K562 (cell line): ENCODE results near the gene C5orf22. TPM values are rescaled to one million over a fixed set of nuclear protein-coding genes. Genes with fewer than 3 reads are reported as not detected.

ENCODE experiments used
- C11orf30 ChIP-seq: fragments of 450-650 bp; IDR thresholded peaks from 2 replicates; pipeline ENCODE4 v1.6.1; 2016; ENCODE audit warnings: low read depth, mild to moderate bottlenecking
- CBFA2T3 ChIP-seq: fragments of 450-650 bp; IDR thresholded peaks from 2 replicates; pipeline ENCODE4 v1.6.1; 2017
- ETV5 ChIP-seq: sonication (generic); formaldehyde crosslinking; IDR thresholded peaks from 2 replicates; pipeline ENCODE4 v1.4.0; 2020; ENCODE audit warnings: low read depth, mild to moderate bottlenecking, missing genetic modification reagents
- KHSRP ChIP-seq: fragments of 450-650 bp; IDR thresholded peaks from 2 replicates; pipeline ENCODE4 v1.6.1; 2017
- LARP7 ChIP-seq: fragments of 450-650 bp; IDR thresholded peaks from 2 replicates; pipeline ENCODE4 v1.6.1; 2016
- MAFK ChIP-seq: IDR thresholded peaks from 2 replicates; pipeline ENCODE4 v1.6.1; 2011; ENCODE audit warnings: low read length, improper control_type of control experiment
- MCM5 ChIP-seq: fragments of 450-650 bp; IDR thresholded peaks from 2 replicates; pipeline ENCODE4 v1.6.1; 2016; ENCODE audit warnings: low read depth
- SMAD2 ChIP-seq: fragments of 150-350 bp; IDR thresholded peaks from 2 replicates; pipeline ENCODE4 v1.6.1; 2014; ENCODE audit warnings: low read depth, mild to moderate bottlenecking, low read length
- SMARCC2 ChIP-seq: fragments of 450-650 bp; IDR thresholded peaks from 2 replicates; pipeline ENCODE4 v1.6.1; 2017; ENCODE audit warnings: antibody characterized with exemption, moderate library complexity, mild to moderate bottlenecking, low read depth
- TCF7 ChIP-seq: sonication (generic); IDR thresholded peaks from 2 replicates; pipeline ENCODE4 v1.6.1; 2016; ENCODE audit warnings: antibody characterized with exemption, borderline replicate concordance
- ZNF408 ChIP-seq: fragments of 250-450 bp; sonication (Bioruptor Pico); IDR thresholded peaks from 2 replicates; pipeline ENCODE4 v1.4.0; 2020; ENCODE audit warnings: low read depth, mild to moderate bottlenecking, moderate library complexity
- polyA plus RNA-seq, 8 experiments: library from polyadenylated mRNA; depleted of rRNA in 4 of 8; stranded (reverse) in 5 of 8; unstranded in 3 of 8; fragments of >200 nt; fragmentation: Nextera tagmentation in 2 of 8; fragmentation: Illumina TruSeq in 1 of 8; extraction: Ambion mirVana in 2 of 8; extraction: Trizol in 1 of 8; gene quantifications; 2 replicates each; pipeline versions ENCODE4 v1.2.1 to v1.2.3, GENCODE V29; 2011 to 2014; ENCODE audit warnings: inconsistent platforms in 1 of 8, missing spikeins in 1 of 8
- total RNA-seq, 7 experiments: library from RNA; depleted of rRNA in 6 of 7; stranded (reverse); fragments of >200 nt in 6 of 7; fragmentation: Illumina TruSeq in 2 of 7; extraction: Trizol in 2 of 7; gene quantifications; 2 replicates each; pipeline versions ENCODE4 v1.2.1 to v1.2.3, GENCODE V29; 2011 to 2021; ENCODE audit warnings: low replicate concordance in 1 of 7
- TF ChIP-seq, protein P1 (sequence below): fragments of 250-450 bp; sonication (Bioruptor Pico); IDR thresholded peaks from 2 replicates; pipeline ENCODE4 v1.4.0; 2020; ENCODE audit warnings: mild to moderate bottlenecking, moderate library complexity, borderline replicate concordance
- TF ChIP-seq, protein P2 (sequence below): sonication (generic); formaldehyde crosslinking; IDR thresholded peaks from 2 replicates; pipeline ENCODE4 v1.8.0; 2022; ENCODE audit warnings: missing genetic modification reagents, mild to moderate bottlenecking, borderline replicate concordance
- TF ChIP-seq, protein P3 (sequence below): IDR thresholded peaks from 3 replicates; pipeline ENCODE4 v1.6.1; 2011; ENCODE audit warnings: borderline replicate concordance, mild to moderate bottlenecking; ENCODE audit not compliant: insufficient read length, insufficient read depth
- TF ChIP-seq, protein P4 (sequence below): fragments of 250-450 bp; sonication (Bioruptor Pico); IDR thresholded peaks from 2 replicates; pipeline ENCODE4 v1.4.0; 2020

C5orf22 gene
- total and polyA plus RNA-seq, 9 of the 15 experiments (the other 6 are each of a cell fraction or from before 2014, with no cell fraction given): 22.7 to 56.7 (median 39.3) TPM

DNA sequence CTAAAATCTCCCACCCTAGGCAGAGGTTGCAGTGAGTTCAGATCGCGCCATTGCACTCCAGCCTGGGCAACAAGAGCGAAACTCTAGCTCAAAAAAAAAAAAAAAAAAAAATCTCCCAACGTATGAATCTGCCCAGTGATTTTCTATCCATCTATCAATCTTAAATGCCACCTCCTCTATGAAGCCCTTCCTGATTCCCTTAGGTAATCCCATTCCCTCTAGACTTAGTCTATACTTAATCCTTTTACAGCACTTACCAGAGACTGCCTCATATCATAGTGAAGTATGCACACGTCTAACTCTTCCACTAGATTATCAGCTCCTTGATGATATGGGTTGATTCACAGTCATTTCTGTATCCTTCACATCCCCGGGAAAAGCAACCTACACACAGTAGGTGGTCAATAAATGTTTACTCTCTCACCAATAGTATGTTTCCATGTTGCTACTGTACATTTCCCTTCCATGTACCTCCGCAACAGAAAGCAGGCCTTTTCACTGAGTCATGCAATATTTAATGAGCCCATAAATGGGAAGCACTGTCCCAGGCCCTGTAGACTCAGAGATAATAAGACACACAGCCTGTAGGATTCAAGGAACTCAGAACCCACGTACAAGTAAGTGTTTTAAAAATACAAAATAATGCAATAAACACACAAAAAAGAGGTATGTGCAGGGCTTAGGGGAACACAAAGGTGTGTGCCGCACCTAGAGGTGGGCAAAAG, 1.4 kb upstream of the C5orf22 start (continued):
- TF ChIP-seq, protein P1, sequence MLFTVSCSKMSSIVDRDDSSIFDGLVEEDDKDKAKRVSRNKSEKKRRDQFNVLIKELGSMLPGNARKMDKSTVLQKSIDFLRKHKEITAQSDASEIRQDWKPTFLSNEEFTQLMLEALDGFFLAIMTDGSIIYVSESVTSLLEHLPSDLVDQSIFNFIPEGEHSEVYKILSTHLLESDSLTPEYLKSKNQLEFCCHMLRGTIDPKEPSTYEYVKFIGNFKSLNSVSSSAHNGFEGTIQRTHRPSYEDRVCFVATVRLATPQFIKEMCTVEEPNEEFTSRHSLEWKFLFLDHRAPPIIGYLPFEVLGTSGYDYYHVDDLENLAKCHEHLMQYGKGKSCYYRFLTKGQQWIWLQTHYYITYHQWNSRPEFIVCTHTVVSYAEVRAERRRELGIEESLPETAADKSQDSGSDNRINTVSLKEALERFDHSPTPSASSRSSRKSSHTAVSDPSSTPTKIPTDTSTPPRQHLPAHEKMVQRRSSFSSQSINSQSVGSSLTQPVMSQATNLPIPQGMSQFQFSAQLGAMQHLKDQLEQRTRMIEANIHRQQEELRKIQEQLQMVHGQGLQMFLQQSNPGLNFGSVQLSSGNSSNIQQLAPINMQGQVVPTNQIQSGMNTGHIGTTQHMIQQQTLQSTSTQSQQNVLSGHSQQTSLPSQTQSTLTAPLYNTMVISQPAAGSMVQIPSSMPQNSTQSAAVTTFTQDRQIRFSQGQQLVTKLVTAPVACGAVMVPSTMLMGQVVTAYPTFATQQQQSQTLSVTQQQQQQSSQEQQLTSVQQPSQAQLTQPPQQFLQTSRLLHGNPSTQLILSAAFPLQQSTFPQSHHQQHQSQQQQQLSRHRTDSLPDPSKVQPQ (CRISPR knock-in tag): no peak
- TF ChIP-seq ETV5 (CRISPR knock-in tag) (no peak), CBFA2T3 (0 out of 2 replicates have a peak, but pooled peaks have one; percentile 13), C11orf30 (peak; percentile 74), SMARCC2 (0 out of 2 replicates have a peak, but pooled peaks have one; percentile 30), SMAD2 (no peak), TCF7 (no peak), LARP7 (no peak), ZNF408 (CRISPR knock-in tag) (no peak), KHSRP (no peak), MCM5 (no peak), MAFK (peak; percentile 71)
- TF ChIP-seq, protein P2, sequence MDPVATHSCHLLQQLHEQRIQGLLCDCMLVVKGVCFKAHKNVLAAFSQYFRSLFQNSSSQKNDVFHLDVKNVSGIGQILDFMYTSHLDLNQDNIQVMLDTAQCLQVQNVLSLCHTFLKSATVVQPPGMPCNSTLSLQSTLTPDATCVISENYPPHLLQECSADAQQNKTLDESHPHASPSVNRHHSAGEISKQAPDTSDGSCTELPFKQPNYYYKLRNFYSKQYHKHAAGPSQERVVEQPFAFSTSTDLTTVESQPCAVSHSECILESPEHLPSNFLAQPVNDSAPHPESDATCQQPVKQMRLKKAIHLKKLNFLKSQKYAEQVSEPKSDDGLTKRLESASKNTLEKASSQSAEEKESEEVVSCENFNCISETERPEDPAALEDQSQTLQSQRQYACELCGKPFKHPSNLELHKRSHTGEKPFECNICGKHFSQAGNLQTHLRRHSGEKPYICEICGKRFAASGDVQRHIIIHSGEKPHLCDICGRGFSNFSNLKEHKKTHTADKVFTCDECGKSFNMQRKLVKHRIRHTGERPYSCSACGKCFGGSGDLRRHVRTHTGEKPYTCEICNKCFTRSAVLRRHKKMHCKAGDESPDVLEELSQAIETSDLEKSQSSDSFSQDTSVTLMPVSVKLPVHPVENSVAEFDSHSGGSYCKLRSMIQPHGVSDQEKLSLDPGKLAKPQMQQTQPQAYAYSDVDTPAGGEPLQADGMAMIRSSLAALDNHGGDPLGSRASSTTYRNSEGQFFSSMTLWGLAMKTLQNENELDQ (CRISPR knock-in tag): no peak
- TF ChIP-seq, protein P3, sequence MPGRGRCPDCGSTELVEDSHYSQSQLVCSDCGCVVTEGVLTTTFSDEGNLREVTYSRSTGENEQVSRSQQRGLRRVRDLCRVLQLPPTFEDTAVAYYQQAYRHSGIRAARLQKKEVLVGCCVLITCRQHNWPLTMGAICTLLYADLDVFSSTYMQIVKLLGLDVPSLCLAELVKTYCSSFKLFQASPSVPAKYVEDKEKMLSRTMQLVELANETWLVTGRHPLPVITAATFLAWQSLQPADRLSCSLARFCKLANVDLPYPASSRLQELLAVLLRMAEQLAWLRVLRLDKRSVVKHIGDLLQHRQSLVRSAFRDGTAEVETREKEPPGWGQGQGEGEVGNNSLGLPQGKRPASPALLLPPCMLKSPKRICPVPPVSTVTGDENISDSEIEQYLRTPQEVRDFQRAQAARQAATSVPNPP: no peak
- TF ChIP-seq, protein P4, sequence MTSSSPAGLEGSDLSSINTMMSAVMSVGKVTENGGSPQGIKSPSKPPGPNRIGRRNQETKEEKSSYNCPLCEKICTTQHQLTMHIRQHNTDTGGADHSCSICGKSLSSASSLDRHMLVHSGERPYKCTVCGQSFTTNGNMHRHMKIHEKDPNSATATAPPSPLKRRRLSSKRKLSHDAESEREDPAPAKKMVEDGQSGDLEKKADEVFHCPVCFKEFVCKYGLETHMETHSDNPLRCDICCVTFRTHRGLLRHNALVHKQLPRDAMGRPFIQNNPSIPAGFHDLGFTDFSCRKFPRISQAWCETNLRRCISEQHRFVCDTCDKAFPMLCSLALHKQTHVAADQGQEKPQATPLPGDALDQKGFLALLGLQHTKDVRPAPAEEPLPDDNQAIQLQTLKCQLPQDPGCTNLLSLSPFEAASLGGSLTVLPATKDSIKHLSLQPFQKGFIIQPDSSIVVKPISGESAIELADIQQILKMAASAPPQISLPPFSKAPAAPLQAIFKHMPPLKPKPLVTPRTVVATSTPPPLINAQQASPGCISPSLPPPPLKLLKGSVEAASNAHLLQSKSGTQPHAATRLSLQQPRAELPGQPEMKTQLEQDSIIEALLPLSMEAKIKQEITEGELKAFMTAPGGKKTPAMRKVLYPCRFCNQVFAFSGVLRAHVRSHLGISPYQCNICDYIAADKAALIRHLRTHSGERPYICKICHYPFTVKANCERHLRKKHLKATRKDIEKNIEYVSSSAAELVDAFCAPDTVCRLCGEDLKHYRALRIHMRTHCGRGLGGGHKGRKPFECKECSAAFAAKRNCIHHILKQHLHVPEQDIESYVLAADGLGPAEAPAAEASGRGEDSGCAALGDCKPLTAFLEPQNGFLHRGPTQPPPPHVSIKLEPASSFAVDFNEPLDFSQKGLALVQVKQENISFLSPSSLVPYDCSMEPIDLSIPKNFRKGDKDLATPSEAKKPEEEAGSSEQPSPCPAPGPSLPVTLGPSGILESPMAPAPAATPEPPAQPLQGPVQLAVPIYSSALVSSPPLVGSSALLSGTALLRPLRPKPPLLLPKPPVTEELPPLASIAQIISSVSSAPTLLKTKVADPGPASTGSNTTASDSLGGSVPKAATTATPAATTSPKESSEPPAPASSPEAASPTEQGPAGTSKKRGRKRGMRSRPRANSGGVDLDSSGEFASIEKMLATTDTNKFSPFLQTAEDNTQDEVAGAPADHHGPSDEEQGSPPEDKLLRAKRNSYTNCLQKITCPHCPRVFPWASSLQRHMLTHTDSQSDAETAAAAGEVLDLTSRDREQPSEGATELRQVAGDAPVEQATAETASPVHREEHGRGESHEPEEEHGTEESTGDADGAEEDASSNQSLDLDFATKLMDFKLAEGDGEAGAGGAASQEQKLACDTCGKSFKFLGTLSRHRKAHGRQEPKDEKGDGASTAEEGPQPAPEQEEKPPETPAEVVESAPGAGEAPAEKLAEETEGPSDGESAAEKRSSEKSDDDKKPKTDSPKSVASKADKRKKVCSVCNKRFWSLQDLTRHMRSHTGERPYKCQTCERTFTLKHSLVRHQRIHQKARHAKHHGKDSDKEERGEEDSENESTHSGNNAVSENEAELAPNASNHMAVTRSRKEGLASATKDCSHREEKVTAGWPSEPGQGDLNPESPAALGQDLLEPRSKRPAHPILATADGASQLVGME (CRISPR knock-in tag): no peak
